Thymus (tissue), 11 donors: ENCODE data around the gene MAPT. TPM values are rescaled to one million over a fixed set of nuclear protein-coding genes. Genes with fewer than 3 reads are reported as not detected.

ENCODE experiments used
- DNase-seq, 9 donors: peaks; one replicate each; pipeline ENCODE4 v3.0.0-alpha.2; 2013; ENCODE audit warnings: low spot score in 9 of 9, low read depth in 6 of 9, missing footprints in 1 of 9
- H3K27ac ChIP-seq, 2 donors: one replicate each; pipeline ENCODE4 v1.5.1; 2013; ENCODE audit warnings: control low read depth in 1 of 2, low read depth in 1 of 2, low read length in 1 of 2, mild to moderate bottlenecking in 1 of 2, moderate library complexity in 1 of 2
- H3K27me3 ChIP-seq, 2 donors: one replicate each; pipeline ENCODE4 v1.5.1; 2013; ENCODE audit warnings: low read length in 1 of 2; ENCODE audit not compliant: control insufficient read depth in 2 of 2, insufficient read depth in 1 of 2
- H3K36me3 ChIP-seq, 2 donors: one replicate each; pipeline ENCODE4 v1.5.1; 2013; ENCODE audit warnings: low read length in 1 of 2, mild to moderate bottlenecking in 1 of 2, moderate library complexity in 1 of 2; ENCODE audit not compliant: control insufficient read depth in 2 of 2, insufficient read depth in 2 of 2
- H3K4me1 ChIP-seq, 2 donors: one replicate each; pipeline ENCODE4 v1.5.1; 2013; ENCODE audit warnings: low read length in 2 of 2; ENCODE audit not compliant: control insufficient read depth in 2 of 2, insufficient read depth in 2 of 2
- H3K4me3 ChIP-seq, 2 donors: one replicate each; pipeline ENCODE4 v1.5.1; 2013; ENCODE audit warnings: low read length in 2 of 2, control low read depth in 1 of 2, mild to moderate bottlenecking in 1 of 2
- H3K9me3 ChIP-seq, 2 donors: one replicate each; pipeline ENCODE4 v1.5.1; 2013; ENCODE audit warnings: low read length in 1 of 2, mild to moderate bottlenecking in 1 of 2; ENCODE audit not compliant: control insufficient read depth in 2 of 2, insufficient read depth in 1 of 2
- WGBS: extraction: QIAGEN DNeasy Blood & Tissue Kit; methylation state at CpG from one replicate; pipeline ENCODE4 v1.1.7; 2013; 5-methylcytosine and 5-hydroxymethylcytosine counted together
- polyA plus RNA-seq: library from polyadenylated mRNA; stranded (reverse); fragments of 200-250 nt; gene quantifications from one replicate; pipeline ENCODE4 v1.2.3, GENCODE V29; 2013
- total RNA-seq: library from RNA; stranded (reverse); fragments of 120-200 nt; gene quantifications from one replicate; pipeline ENCODE4 v1.2.4, GENCODE V29; 2013
- donor health status: healthy.

The MAPT gene
- total and polyA plus RNA-seq, 2 donors: 0.57 to 0.84 TPM

DNA sequence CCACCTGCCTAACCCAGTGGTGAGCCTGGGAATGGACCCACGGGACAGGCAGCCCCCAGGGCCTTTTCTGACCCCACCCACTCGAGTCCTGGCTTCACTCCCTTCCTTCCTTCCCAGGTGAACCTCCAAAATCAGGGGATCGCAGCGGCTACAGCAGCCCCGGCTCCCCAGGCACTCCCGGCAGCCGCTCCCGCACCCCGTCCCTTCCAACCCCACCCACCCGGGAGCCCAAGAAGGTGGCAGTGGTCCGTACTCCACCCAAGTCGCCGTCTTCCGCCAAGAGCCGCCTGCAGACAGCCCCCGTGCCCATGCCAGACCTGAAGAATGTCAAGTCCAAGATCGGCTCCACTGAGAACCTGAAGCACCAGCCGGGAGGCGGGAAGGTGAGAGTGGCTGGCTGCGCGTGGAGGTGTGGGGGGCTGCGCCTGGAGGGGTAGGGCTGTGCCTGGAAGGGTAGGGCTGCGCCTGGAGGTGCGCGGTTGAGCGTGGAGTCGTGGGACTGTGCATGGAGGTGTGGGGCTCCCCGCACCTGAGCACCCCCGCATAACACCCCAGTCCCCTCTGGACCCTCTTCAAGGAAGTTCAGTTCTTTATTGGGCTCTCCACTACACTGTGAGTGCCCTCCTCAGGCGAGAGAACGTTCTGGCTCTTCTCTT, 102.1 kb downstream of the MAPT start:
- Histone ChIP-seq H3K36me3 (no peaks in the 10 kb centered on the region), H3K4me3 (no peak overlapping the region), H3K9me3 (no peaks in the 10 kb centered on the region), H3K27ac (no peak overlapping the region), H3K27me3 (peaks cover 0 to 2% of the 10 kb centered on the region in 2 donors), H3K4me1 (no peaks in the 10 kb centered on the region)
- 91% methylated on average over 31 of the region's 31 CpGs for WGBS
- no peak for DNase-seq

DNA sequence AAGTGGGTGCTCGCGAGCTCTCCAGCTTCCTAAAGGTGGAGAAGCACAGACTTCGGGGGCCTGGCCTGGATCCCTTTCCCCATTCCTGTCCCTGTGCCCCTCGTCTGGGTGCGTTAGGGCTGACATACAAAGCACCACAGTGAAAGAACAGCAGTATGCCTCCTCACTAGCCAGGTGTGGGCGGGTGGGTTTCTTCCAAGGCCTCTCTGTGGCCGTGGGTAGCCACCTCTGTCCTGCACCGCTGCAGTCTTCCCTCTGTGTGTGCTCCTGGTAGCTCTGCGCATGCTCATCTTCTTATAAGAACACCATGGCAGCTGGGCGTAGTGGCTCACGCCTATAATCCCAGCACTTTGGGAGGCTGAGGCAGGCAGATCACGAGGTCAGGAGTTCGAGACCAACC, 102.8 kb downstream of the MAPT start:
- Histone ChIP-seq H3K36me3 (no peaks in the 10 kb centered on the region), H3K4me1 (no peaks in the 10 kb centered on the region), H3K27me3 (peaks cover 0 to 4% of the 10 kb centered on the region in 2 donors), H3K27ac (no peak overlapping the region), H3K9me3 (no peaks in the 10 kb centered on the region), H3K4me3 (no peak overlapping the region)
- 91% methylated on average over 13 of the region's 13 CpGs for WGBS
- no peak for DNase-seq

DNA sequence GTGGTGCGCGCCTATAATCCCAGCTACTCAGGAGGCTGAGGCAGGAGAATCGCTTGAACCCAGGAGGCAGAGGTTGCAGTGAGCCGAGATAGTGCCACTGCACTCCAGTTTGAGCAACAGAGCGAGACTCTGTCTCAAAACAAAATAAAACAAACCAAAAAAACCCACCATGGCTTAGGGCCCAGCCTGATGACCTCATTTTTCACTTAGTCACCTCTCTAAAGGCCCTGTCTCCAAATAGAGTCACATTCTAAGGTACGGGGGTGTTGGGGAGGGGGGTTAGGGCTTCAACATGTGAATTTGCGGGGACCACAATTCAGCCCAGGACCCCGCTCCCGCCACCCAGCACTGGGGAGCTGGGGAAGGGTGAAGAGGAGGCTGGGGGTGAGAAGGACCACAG, 103.3 kb downstream of the MAPT start:
- no peaks in the 10 kb centered on the region for H3K9me3 ChIP-seq
- H3K36me3 ChIP-seq: no peaks in the 10 kb centered on the region
- peaks cover 0 to 4% of the 10 kb centered on the region in 2 donors for H3K27me3 ChIP-seq
- WGBS: 99% methylated on average over 9 of the region's 9 CpGs
- H3K4me3 ChIP-seq: no peak overlapping the region
- H3K4me1 ChIP-seq: no peaks in the 10 kb centered on the region
- no peak for DNase-seq
- H3K27ac ChIP-seq: no peak overlapping the region

GRCh38 chr17:45998987-45999899, 104.9 kb downstream of the MAPT start, which contains the start of gene STH:
STH (plus strand) TSS chr17:45999250; CDS start chr17:45999280, 30 bp downstream.
- Histone ChIP-seq H3K9me3 (no peaks in the 10 kb centered on the region), H3K36me3 (no peaks in the 10 kb centered on the region), H3K4me1 (no peaks in the 10 kb centered on the region), H3K27me3 (peaks cover 0 to 4% of the 10 kb centered on the region in 2 donors), H3K4me3 (no peak within 1 kb of the TSS), H3K27ac (no peak within 1 kb of the TSS)
- WGBS: 94% methylated on average over 8 of the region's 8 CpGs
- no peak for DNase-seq

- 95% methylated on average over 9 of the region's 9 CpGs for WGBS
- no peaks in the 10 kb centered on the region for H3K9me3 ChIP-seq
- no peak overlapping the region for H3K27ac ChIP-seq
- no peaks in the 10 kb centered on the region for H3K36me3 ChIP-seq
- no peak for DNase-seq
- H3K27me3 ChIP-seq: peaks cover 0 to 4% of the 10 kb centered on the region in 2 donors
- H3K4me1 ChIP-seq: no peaks in the 10 kb centered on the region
- no peak overlapping the region for H3K4me3 ChIP-seq
These were observed 105.5 kb downstream of the MAPT start for GRCh38 chr17:45999900-46000290.

GRCh38 chr17:46000292-46000691, 105.9 kb downstream of the MAPT start:
- H3K27me3 ChIP-seq: peaks cover 0 to 4% of the 10 kb centered on the region in 2 donors
- WGBS: 89% methylated on average over 7 of the region's 7 CpGs
- no peaks in the 10 kb centered on the region for H3K9me3 ChIP-seq
- H3K27ac ChIP-seq: no peak overlapping the region
- no peak for DNase-seq
- no peaks in the 10 kb centered on the region for H3K36me3 ChIP-seq
- no peaks in the 10 kb centered on the region for H3K4me1 ChIP-seq
- no peak overlapping the region for H3K4me3 ChIP-seq

DNA sequence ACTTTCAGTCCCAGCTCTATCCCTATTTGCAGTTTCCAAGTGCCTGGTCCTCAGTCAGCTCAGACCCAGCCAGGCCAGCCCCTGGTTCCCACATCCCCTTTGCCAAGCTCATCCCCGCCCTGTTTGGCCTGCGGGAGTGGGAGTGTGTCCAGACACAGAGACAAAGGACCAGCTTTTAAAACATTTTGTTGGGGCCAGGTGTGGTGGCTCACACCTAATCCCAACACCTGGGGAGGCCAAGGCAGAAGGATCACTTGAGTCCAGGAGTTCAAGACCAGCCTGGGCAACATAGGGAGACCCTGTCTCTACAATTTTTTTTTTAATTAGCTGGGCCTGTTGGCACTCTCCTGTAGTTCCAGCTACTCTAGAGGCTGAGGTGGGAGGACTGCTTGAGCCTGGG, 106.4 kb downstream of the MAPT start:
- Histone ChIP-seq H3K4me1 (no peaks in the 10 kb centered on the region), H3K27ac (no peak overlapping the region), H3K4me3 (no peak overlapping the region), H3K27me3 (peaks cover 0 to 2% of the 10 kb centered on the region in 2 donors), H3K36me3 (no peaks in the 10 kb centered on the region), H3K9me3 (no peaks in the 10 kb centered on the region)
- no peak for DNase-seq
- 95% methylated on average over 2 of the region's 2 CpGs for WGBS

DNA sequence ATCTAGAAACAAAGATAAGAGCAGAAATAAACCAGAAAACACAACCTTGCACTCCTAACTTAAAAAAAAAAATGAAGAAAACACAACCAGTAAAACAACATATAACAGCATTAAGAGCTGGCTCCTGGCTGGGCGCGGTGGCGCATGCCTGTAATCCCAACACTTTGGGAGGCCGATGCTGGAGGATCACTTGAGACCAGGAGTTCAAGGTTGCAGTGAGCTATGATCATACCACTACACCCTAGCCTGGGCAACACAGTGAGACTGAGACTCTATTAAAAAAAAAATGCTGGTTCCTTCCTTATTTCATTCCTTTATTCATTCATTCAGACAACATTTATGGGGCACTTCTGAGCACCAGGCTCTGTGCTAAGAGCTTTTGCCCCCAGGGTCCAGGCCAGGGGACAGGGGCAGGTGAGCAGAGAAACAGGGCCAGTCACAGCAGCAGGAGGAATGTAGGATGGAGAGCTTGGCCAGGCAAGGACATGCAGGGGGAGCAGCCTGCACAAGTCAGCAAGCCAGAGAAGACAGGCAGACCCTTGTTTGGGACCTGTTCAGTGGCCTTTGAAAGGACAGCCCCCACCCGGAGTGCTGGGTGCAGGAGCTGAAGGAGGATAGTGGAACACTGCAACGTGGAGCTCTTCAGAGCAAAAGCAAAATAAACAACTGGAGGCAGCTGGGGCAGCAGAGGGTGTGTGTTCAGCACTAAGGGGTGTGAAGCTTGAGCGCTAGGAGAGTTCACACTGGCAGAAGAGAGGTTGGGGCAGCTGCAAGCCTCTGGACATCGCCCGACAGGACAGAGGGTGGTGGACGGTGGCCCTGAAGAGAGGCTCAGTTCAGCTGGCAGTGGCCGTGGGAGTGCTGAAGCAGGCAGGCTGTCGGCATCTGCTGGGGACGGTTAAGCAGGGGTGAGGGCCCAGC, 107.3 kb downstream of the MAPT start:
- Histone ChIP-seq H3K4me1 (no peaks in the 10 kb centered on the region), H3K27me3 (peaks cover 0 to 2% of the 10 kb centered on the region in 2 donors), H3K4me3 (no peak overlapping the region), H3K9me3 (no peaks in the 10 kb centered on the region), H3K36me3 (no peaks in the 10 kb centered on the region), H3K27ac (no peak overlapping the region)
- no peak for DNase-seq
- 88% methylated on average over 13 of the region's 13 CpGs for WGBS
